ENCODE results near the gene RORB.

DNA sequence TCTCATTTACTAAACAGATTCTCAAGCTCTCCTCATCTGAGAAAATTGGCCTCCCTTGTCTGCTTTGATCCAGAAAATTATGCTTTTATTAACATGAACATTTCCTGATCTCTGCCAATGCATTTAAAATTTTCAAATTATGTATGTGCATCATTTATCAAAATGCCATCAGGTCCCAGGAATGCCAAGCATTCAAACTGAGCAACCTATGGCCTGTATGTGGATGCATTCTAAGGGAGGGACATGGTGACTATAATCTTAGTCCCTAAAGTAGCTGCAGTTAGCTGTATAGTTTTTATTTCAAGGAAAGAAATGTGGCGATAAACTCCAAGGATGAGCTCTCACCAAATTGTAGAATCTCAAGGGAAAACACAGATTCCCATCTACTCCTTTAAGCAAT is 9.7 kb upstream of the RORB start:
- TF ChIP-seq, protein P1, sequence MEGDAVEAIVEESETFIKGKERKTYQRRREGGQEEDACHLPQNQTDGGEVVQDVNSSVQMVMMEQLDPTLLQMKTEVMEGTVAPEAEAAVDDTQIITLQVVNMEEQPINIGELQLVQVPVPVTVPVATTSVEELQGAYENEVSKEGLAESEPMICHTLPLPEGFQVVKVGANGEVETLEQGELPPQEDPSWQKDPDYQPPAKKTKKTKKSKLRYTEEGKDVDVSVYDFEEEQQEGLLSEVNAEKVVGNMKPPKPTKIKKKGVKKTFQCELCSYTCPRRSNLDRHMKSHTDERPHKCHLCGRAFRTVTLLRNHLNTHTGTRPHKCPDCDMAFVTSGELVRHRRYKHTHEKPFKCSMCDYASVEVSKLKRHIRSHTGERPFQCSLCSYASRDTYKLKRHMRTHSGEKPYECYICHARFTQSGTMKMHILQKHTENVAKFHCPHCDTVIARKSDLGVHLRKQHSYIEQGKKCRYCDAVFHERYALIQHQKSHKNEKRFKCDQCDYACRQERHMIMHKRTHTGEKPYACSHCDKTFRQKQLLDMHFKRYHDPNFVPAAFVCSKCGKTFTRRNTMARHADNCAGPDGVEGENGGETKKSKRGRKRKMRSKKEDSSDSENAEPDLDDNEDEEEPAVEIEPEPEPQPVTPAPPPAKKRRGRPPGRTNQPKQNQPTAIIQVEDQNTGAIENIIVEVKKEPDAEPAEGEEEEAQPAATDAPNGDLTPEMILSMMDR (IDR thresholded peaks at IDR 0.05), result no peak
- TF ChIP-seq POLR2A (IDR thresholded peaks at IDR 0.05; ENCODE audit: low read depth) (no peak), POLR2AphosphoS5 (IDR thresholded peaks at IDR 0.05) (no peak)
